T-cell (primary cell): ENCODE data around the gene DENND1A. TPM values are rescaled to one million over a fixed set of nuclear protein-coding genes. Genes with fewer than 3 reads are reported as not detected.
"Not testable (repeated sequence)": the region's sequence is repeated elsewhere in the genome, so short reads cannot be mapped to it uniquely, and the experiment has no call there.

ENCODE experiments used
- ATAC-seq, 4 experiments: fragments of 200-7000 bp in 3 of 4; fragments of 150-1000 bp in 1 of 4; cut with Tn5 transposase; replicated peaks in 1 of 4; 1 replicate in 3 of 4; 2 replicates in 1 of 4; pipeline ENCODE4 v1.10.0; 2021; ENCODE audit warnings: moderate library complexity in 3 of 4, mild to moderate bottlenecking in 2 of 4, moderate number of reproducible peaks in 1 of 4
- CTCF ChIA-PET, 2 donors: fragments of 300-600 bp; sonication (Branson Sonifier 250); formaldehyde crosslinking; loops; one replicate each; lab custom pipeline; 2022; ENCODE audit warnings: antibody characterized with exemption in 2 of 2; lab: Charles Lee
- POLR2A ChIA-PET, 2 donors: fragments of 300-600 bp; sonication (Branson Sonifier 250); formaldehyde crosslinking; loops; one replicate each; lab custom pipeline; 2022; ENCODE audit warnings: antibody characterized with exemption in 2 of 2; lab: Charles Lee
- DNase-seq, 35 experiments: peaks; one replicate each; pipeline versions ENCODE4 v3.0.0 to v3.0.0-alpha.2; 2013 to 2023
- H3K27ac ChIP-seq: one replicate; pipeline ENCODE4 v1.5.1; 2013; ENCODE audit warnings: low read length
- H3K27me3 ChIP-seq, 2 experiments: replicated peaks in 1 of 2; 1 replicate in 1 of 2; 2 replicates in 1 of 2; pipeline versions ENCODE4 v1.6.1 to v1.7.0; 2013; ENCODE audit warnings: low read length in 1 of 2, mixed read lengths in 1 of 2; ENCODE audit not compliant: control insufficient read depth in 2 of 2, insufficient read depth in 2 of 2; ENCODE audit errors: extremely low read depth in 1 of 2
- H3K36me3 ChIP-seq, 2 donors: 1 replicate in 1 of 2; 2 replicates in 1 of 2; pipeline versions ENCODE4 v1.6.1 to v1.7.0; 2013; ENCODE audit warnings: low read length in 1 of 2; ENCODE audit not compliant: control insufficient read depth in 2 of 2, insufficient read depth in 1 of 2; ENCODE audit errors: extremely low read depth in 1 of 2
- H3K4me1 ChIP-seq, 2 experiments: 1 replicate in 1 of 2; 2 replicates in 1 of 2; pipeline versions ENCODE4 v1.6.1 to v1.7.0; 2013; ENCODE audit warnings: low read length in 2 of 2, mixed read lengths in 1 of 2; ENCODE audit not compliant: insufficient read depth in 2 of 2, control insufficient read depth in 1 of 2; ENCODE audit errors: extremely low read depth in 1 of 2
- H3K4me3 ChIP-seq, 2 donors: 1 replicate in 1 of 2; 2 replicates in 1 of 2; pipeline versions ENCODE4 v1.5.1 to v1.7.0; 2013; ENCODE audit warnings: mild to moderate bottlenecking in 2 of 2, low read length in 1 of 2, moderate library complexity in 1 of 2; ENCODE audit not compliant: control insufficient read depth in 1 of 2; ENCODE audit errors: extremely low read depth in 1 of 2
- H3K9me3 ChIP-seq: 2 replicates; pipeline ENCODE4 v1.7.0; 2013
- H3K27ac Mint-ChIP-seq, 2 donors: one replicate each; pipeline ENCODE4 v1.8.0; 2020 to 2021; ENCODE audit warnings: mild to moderate bottlenecking in 2 of 2, mixed read lengths in 2 of 2
- H3K27me3 Mint-ChIP-seq, 2 donors: one replicate each; pipeline ENCODE4 v1.8.0; 2021 to 2022; ENCODE audit warnings: mixed read lengths in 2 of 2
- H3K36me3 Mint-ChIP-seq: one replicate; pipeline ENCODE4 v1.8.0; 2021; ENCODE audit warnings: mixed read lengths
- H3K4me1 Mint-ChIP-seq, 3 donors: one replicate each; pipeline ENCODE4 v1.8.0; 2020 to 2022; ENCODE audit warnings: mixed read lengths in 3 of 3, mild to moderate bottlenecking in 1 of 3
- H3K4me3 Mint-ChIP-seq, 3 donors: one replicate each; pipeline ENCODE4 v1.8.0; 2020 to 2022; ENCODE audit warnings: mild to moderate bottlenecking in 3 of 3, mixed read lengths in 3 of 3, moderate library complexity in 3 of 3
- H3K9me3 Mint-ChIP-seq, 3 donors: one replicate each; pipeline ENCODE4 v1.8.0; 2020 to 2022; ENCODE audit warnings: mixed read lengths in 3 of 3
- WGBS: methylation state at CpG from one replicate; pipeline ENCODE4 v1.1.5; 2013; ENCODE audit warnings: missing lambda C conversion rate; ENCODE audit not compliant: insufficient coverage; 5-methylcytosine and 5-hydroxymethylcytosine counted together
- total RNA-seq, 35 experiments: library from RNA in 6 of 35; stranded (reverse) in 6 of 35; fragments of 120-200 nt in 1 of 35; gene quantifications; one replicate each; pipeline versions ENCODE4 v1.2.1 to v1.2.4 and lab custom pipeline; 2013 to 2026

The DENND1A gene
- total RNA-seq, 5 donors from 2014 or later (not counting 1 experiment from before 2014, with no cell fraction given) = 12.4 to 19.9 (median 14.1) TPM

DNA sequence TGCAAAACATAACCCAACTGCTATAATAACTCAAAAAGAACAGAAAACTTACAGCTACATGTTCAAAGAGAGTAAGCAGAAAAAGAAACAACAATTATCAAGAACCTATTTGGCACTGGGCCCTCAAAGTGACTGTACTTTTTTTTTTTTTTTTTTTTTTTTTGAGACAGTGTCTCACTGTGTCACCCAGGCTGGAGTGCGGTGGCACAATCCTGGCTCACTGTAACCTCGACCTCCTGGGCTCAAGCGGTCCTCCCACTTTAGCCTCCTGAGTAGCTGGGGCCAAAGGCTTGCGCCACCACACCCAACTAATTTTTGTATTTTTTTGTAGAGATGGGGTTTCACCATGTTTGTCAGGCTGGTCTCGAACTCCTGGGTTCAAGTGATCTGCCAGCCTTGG, 114.1 kb downstream of the DENND1A start:
- POLR2A ChIA-PET, H3K4me3 ChIP-seq, H3K27me3 ChIP-seq, H3K9me3 Mint-ChIP-seq, H3K9me3 ChIP-seq, ATAC-seq, DNase-seq, H3K27ac Mint-ChIP-seq, CTCF ChIA-PET, H3K36me3 ChIP-seq, H3K4me1 Mint-ChIP-seq, H3K4me1 ChIP-seq, H3K27ac ChIP-seq, H3K4me3 Mint-ChIP-seq, H3K27me3 Mint-ChIP-seq: not testable (repeated sequence)
- no CpG with 5 or more reads among the region's 5 CpGs for WGBS
- H3K36me3 Mint-ChIP-seq = peaks cover 13% of the 10 kb centered on the region

DNA sequence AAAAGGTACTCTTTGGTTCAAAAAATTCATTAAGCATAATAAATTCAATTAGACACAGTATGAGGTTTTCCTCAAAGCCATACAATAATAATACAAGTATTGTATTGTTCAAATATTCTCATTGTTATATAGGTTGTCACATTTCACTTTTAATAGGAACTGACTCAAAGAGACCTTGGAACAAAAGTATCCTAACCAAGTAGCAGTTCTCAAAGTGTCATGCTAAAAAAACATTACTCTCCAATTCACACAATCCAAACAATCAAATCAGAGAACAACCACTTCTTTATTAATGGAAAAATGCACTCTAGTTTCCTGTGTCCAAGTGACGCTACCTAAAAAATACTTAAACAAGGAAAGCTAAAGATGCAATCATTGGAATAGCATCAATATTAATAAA, 115.4 kb downstream of the DENND1A start:
- H3K4me3 ChIP-seq = no peak overlapping the region
- H3K9me3 ChIP-seq = no peaks in the 10 kb centered on the region
- H3K27ac ChIP-seq = no peak overlapping the region
- H3K9me3 Mint-ChIP-seq = no peaks in the 10 kb centered on the region
- WGBS = no CpG with 5 or more reads among the region's 1 CpG
- no peaks in the 10 kb centered on the region for H3K4me1 ChIP-seq
- ATAC-seq (no peak), DNase-seq (no peak)
- H3K27me3 Mint-ChIP-seq = no peaks in the 10 kb centered on the region
- peaks cover 8% of the 10 kb centered on the region for H3K36me3 Mint-ChIP-seq
- H3K4me3 Mint-ChIP-seq = no peak overlapping the region
- H3K36me3 ChIP-seq = no peaks in the 10 kb centered on the region
- no peaks in the 10 kb centered on the region for H3K27me3 ChIP-seq
- ChIA-PET POLR2A (no interaction called here), CTCF (no interaction called here)
- H3K4me1 Mint-ChIP-seq = no peaks in the 10 kb centered on the region
- H3K27ac Mint-ChIP-seq = no peak overlapping the region

DNA sequence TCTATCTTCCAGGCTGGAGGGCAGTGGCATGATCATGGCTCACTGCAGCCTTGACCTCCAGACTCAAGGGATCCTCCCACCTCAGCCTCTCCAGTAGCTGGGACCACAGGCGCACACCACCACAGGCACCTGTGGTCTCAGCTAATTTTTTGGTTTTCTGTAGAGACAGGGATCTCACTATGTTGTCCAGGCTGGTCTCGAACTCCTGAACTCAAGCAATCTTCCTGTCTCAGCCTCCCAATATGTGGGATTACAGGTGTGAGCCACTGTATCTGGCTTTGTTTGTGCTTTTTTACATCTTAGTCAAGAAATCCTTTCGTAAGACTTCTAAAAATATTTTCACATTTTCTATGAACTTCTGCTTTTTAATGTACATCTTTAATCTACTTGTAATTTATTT, 116.9 kb downstream of the DENND1A start:
- no peaks in the 10 kb centered on the region for H3K9me3 Mint-ChIP-seq
- DNase-seq (no peak), ATAC-seq (no peak)
- peaks cover 10% of the 10 kb centered on the region for H3K36me3 Mint-ChIP-seq
- Histone ChIP-seq H3K4me3 (no peak overlapping the region), H3K4me1 (no peaks in the 10 kb centered on the region), H3K27ac (no peak overlapping the region), H3K9me3 (no peaks in the 10 kb centered on the region), H3K27me3 (no peaks in the 10 kb centered on the region), H3K36me3 (no peaks in the 10 kb centered on the region)
- H3K4me3 Mint-ChIP-seq = no peak overlapping the region
- no peaks in the 10 kb centered on the region for H3K27me3 Mint-ChIP-seq
- ChIA-PET CTCF (interaction anchor here in 1 of 2 donors (0.6 kb wide), 1 partner anchor 83 kb away, joined by 3 read pairs; no protein-coding TSS in a partner anchor), POLR2A (no interaction called here)
- no CpG with 5 or more reads among the region's 3 CpGs for WGBS
- H3K27ac Mint-ChIP-seq = no peak overlapping the region
- H3K4me1 Mint-ChIP-seq = no peaks in the 10 kb centered on the region

DNA sequence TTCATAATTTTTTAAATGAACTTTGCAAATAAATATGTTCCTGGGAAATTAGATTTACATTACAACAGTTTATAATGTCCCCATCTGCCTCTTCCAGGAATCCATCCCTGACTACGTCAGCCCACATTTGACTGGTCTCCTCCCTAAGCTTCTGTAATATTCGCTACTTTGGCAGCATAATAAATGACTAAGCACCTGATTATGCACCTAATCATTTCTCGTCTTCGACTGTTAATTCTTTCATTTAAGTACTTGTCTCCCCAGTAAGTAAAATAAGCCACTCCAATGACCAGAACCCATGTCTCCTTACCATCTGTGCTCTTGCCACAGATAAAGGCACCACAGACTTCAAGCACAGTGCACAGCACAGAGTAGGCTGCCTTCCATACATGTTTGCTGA, 122.7 kb downstream of the DENND1A start:
- Mint-ChIP-seq H3K27ac (no peak overlapping the region), H3K4me3 (no peak overlapping the region), H3K4me1 (no peaks in the 10 kb centered on the region), H3K27me3 (no peaks in the 10 kb centered on the region), H3K9me3 (no peaks in the 10 kb centered on the region), H3K36me3 (peaks cover 14% of the 10 kb centered on the region)
- H3K4me3 ChIP-seq = no peak overlapping the region
- DNase-seq (no peak), ATAC-seq (no peak)
- no peak overlapping the region for H3K27ac ChIP-seq
- CTCF ChIA-PET = no interaction called here
- no peaks in the 10 kb centered on the region for H3K4me1 ChIP-seq
- H3K36me3 ChIP-seq = no peaks in the 10 kb centered on the region
- no peaks in the 10 kb centered on the region for H3K27me3 ChIP-seq
- 93% methylated on average over 4 of the region's 4 CpGs for WGBS
- H3K9me3 ChIP-seq = no peaks in the 10 kb centered on the region
- POLR2A ChIA-PET = no interaction called here

DNA sequence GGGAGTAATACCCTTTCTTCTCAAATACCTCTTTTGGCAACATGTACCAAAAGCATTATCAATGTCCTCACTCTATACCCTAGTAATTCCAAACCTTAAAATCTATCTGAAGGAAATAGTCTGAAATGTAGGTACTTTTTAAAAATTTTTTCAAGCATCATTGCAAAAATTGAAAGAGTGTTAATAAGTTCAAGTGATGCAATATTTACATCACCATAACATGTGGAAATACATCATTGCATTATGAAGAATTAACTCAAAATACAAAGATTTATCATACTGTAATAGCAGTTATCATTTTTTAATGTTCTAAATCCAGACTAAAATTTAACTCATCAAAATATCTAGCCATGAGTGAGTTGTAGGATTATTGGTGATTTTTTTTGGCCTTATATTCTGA, 123.1 kb downstream of the DENND1A start:
- H3K4me1 ChIP-seq = no peaks in the 10 kb centered on the region
- no peak overlapping the region for H3K27ac Mint-ChIP-seq
- H3K4me3 ChIP-seq = no peak overlapping the region
- no peaks in the 10 kb centered on the region for H3K36me3 ChIP-seq
- CTCF ChIA-PET = no interaction called here
- H3K9me3 Mint-ChIP-seq = no peaks in the 10 kb centered on the region
- POLR2A ChIA-PET = no interaction called here
- peaks cover 14% of the 10 kb centered on the region for H3K36me3 Mint-ChIP-seq
- no peaks in the 10 kb centered on the region for H3K27me3 Mint-ChIP-seq
- ATAC-seq (no peak), DNase-seq (no peak)
- no peak overlapping the region for H3K27ac ChIP-seq
- H3K4me3 Mint-ChIP-seq = no peak overlapping the region
- H3K9me3 ChIP-seq = no peaks in the 10 kb centered on the region
- H3K4me1 Mint-ChIP-seq = no peaks in the 10 kb centered on the region
- no peaks in the 10 kb centered on the region for H3K27me3 ChIP-seq

DNA sequence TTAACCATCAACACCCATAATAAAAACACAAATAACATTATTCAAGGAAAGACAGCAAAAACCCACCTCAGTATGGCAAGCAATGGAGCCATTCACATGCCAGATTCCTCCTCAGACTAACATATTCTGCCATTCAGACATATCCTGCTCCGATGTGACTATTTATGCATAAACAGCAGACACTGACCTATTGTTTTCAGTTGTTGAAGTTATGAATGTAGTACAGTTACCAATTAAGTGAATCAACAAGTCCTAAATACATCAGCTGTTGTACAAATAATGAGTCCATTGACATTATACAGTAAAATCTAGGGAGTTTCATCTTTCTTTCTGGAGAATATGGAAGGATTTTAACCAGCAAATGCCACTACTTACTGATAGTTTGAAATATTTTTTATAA, 131.7 kb downstream of the DENND1A start:
- Histone ChIP-seq H3K27me3 (no peaks in the 10 kb centered on the region), H3K27ac (no peak overlapping the region), H3K4me3 (no peak overlapping the region), H3K4me1 (no peaks in the 10 kb centered on the region), H3K36me3 (no peaks in the 10 kb centered on the region), H3K9me3 (no peaks in the 10 kb centered on the region)
- Mint-ChIP-seq H3K4me3 (no peak overlapping the region), H3K27ac (no peak overlapping the region), H3K9me3 (no peaks in the 10 kb centered on the region), H3K4me1 (peaks cover 12 to 17% (median 16%) of the 10 kb centered on the region in 3 donors), H3K36me3 (peaks cover 3% of the 10 kb centered on the region), H3K27me3 (no peaks in the 10 kb centered on the region)
- ChIA-PET POLR2A (interaction anchor here in 1 of 2 donors (0.6 kb wide), 1 partner anchor 175 kb away, joined by 12 read pairs; no protein-coding TSS in a partner anchor), CTCF (no interaction called here)
- no peak for DNase-seq
- no peak for ATAC-seq
- WGBS = no CpG with 5 or more reads among the region's 1 CpG
